GM19467 (cell line): ENCODE results near the gene CD14.
"Not testable (repeated sequence)": the region's sequence is repeated elsewhere in the genome, so short reads cannot be mapped to it uniquely, and the experiment has no call there.

Experiments used
- ATAC-seq: cut with Tn5 transposase; IDR thresholded peaks from one replicate; pipeline ENCODE4 v1.9.1; 2021; ENCODE audit warnings: mild to moderate bottlenecking, moderate library complexity; ENCODE audit not compliant: unreplicated experiment

Gene CD14

GRCh38 chr5:140633021-140633471 lies at the start of gene CD14:
Gene CD14, minus strand, starts transcription at chr5:140633175. Its CDS starts 104 bp downstream, at chr5:140633071.
- peak; percentile 5 for ATAC-seq

GRCh38 chr5:140678993-140679392 lies 46.0 kb upstream of the CD14 start:
- no peak for ATAC-seq

GRCh38 chr5:140677947-140678346 lies 45.0 kb upstream of the CD14 start:
- peak; percentile 67 for ATAC-seq

GRCh38 chr5:140674629-140675028 lies 41.7 kb upstream of the CD14 start:
- no peak for ATAC-seq

GRCh38 chr5:140674211-140674610 lies 41.2 kb upstream of the CD14 start:
- ATAC-seq: no peak

GRCh38 chr5:140673187-140673976 lies 40.4 kb upstream of the CD14 start, which contains the start of gene DND1:
Gene DND1, minus strand, starts transcription at chr5:140673576. Its CDS starts 34 bp downstream, at chr5:140673542.
- ATAC-seq: no peak

GRCh38 chr5:140672455-140673186 lies 39.6 kb upstream of the CD14 start:
- ATAC-seq: no peak

GRCh38 chr5:140671472-140672125 lies 38.6 kb upstream of the CD14 start:
- ATAC-seq: no peak

- not testable (repeated sequence) for ATAC-seq
These were observed 38.1 kb upstream of the CD14 start for GRCh38 chr5:140671035-140671434.

- ATAC-seq: peak; percentile 95
These were observed 31.6 kb upstream of the CD14 start, which contains the start of gene WDR55 for GRCh38 chr5:140664359-140665119. Gene WDR55, plus strand, starts transcription at chr5:140664904. Its CDS starts 9 bp downstream, at chr5:140664913.

- ATAC-seq: no peak
These were observed 31.0 kb upstream of the CD14 start for GRCh38 chr5:140664030-140664358.

GRCh38 chr5:140660371-140660770 lies 27.4 kb upstream of the CD14 start:
- not testable (repeated sequence) for ATAC-seq

GRCh38 chr5:140658870-140659269 lies 25.9 kb upstream of the CD14 start:
- ATAC-seq: no peak

- ATAC-seq: no peak
These were observed 14.1 kb upstream of the CD14 start for GRCh38 chr5:140647042-140647419.

GRCh38 chr5:140642718-140643117 lies 9.7 kb upstream of the CD14 start:
- no peak for ATAC-seq

- ATAC-seq: no peak
These were observed 8.7 kb upstream of the CD14 start for GRCh38 chr5:140641716-140642115.

GRCh38 chr5:140639148-140639981 lies 6.4 kb upstream of the CD14 start, which contains the start of gene TMCO6:
Gene TMCO6, plus strand, starts transcription at chr5:140639451. Its CDS starts 77 bp downstream, at chr5:140639528.
- ATAC-seq: peak; percentile 95

GRCh38 chr5:140638898-140639147 lies 5.8 kb upstream of the CD14 start:
- not testable (repeated sequence) for ATAC-seq

GRCh38 chr5:140637371-140638100 lies 4.6 kb upstream of the CD14 start:
- ATAC-seq: no peak
